PC-3 (cell line): ENCODE data around the gene SFN. TPM values are rescaled to one million over a fixed set of nuclear protein-coding genes. Genes with fewer than 3 reads are reported as not detected.

Experiments used
- ATAC-seq: fragments of 200-7000 bp; cut with Tn5 transposase; 2 replicates; pipeline ENCODE4 v1.9.1; 2020; ENCODE audit warnings: mild to moderate bottlenecking, moderate library complexity
- BruUV-seq: library from RNA; stranded (reverse); fragments of 400-500 nt; replicated peaks from 2 replicates; lab custom pipeline; 2021; lab: Mats Ljungman, UMichigan
- CTCF ChIA-PET: fragments of 300-600 bp; sonication (Branson Sonifier 250); formaldehyde crosslinking; loops from one replicate; lab custom pipeline; 2022; ENCODE audit warnings: antibody characterized with exemption; lab: Charles Lee
- POLR2A ChIA-PET: fragments of 300-600 bp; sonication (Branson Sonifier 250); formaldehyde crosslinking; loops from one replicate; lab custom pipeline; 2022; ENCODE audit warnings: antibody characterized with exemption; ENCODE audit not compliant: unreplicated experiment; lab: Charles Lee
- DNase-seq: peaks from one replicate; pipeline ENCODE4 v3.0.0-alpha.2; 2015
- H2AFZ ChIP-seq: fragments of 300-600 bp; sonication (generic); 2 replicates; pipeline ENCODE4 v1.6.0; 2016; ENCODE audit warnings: antibody characterized with exemption, low read length
- H3F3A ChIP-seq: fragments of 300-600 bp; sonication (generic); one replicate; pipeline ENCODE4 v1.6.0; 2017; ENCODE audit warnings: antibody characterized with exemption, low read length, control low read depth, mild to moderate bottlenecking; ENCODE audit not compliant: unreplicated experiment
- H3K27ac ChIP-seq: fragments of 300-600 bp; sonication (generic); 2 replicates; pipeline ENCODE4 v1.5.1; 2016; ENCODE audit warnings: mild to moderate bottlenecking, low read length
- H3K27me3 ChIP-seq: fragments of 300-600 bp; sonication (generic); 2 replicates; pipeline ENCODE4 v1.6.1; 2016; ENCODE audit warnings: low read length, mixed read lengths
- H3K36me3 ChIP-seq: fragments of 300-600 bp; sonication (generic); 2 replicates; pipeline ENCODE4 v1.6.1; 2016; ENCODE audit warnings: low read depth, mixed run types, low read length, mixed read lengths
- H3K4me1 ChIP-seq: fragments of 300-600 bp; sonication (generic); 2 replicates; pipeline ENCODE4 v1.5.1; 2016; ENCODE audit warnings: low read length; ENCODE audit not compliant: insufficient read depth
- H3K4me2 ChIP-seq: fragments of 300-600 bp; sonication (generic); 2 replicates; pipeline ENCODE4 v1.6.0; 2016; ENCODE audit warnings: low read length
- H3K4me3 ChIP-seq: fragments of 300-600 bp; sonication (generic); 2 replicates; pipeline ENCODE4 v1.5.1; 2016; ENCODE audit warnings: mild to moderate bottlenecking, low read length, mixed read lengths
- H3K79me2 ChIP-seq: fragments of 300-600 bp; sonication (generic); 2 replicates; pipeline ENCODE4 v1.6.1; 2017; ENCODE audit warnings: low read length, mixed read lengths
- H3K9ac ChIP-seq: fragments of 300-600 bp; sonication (generic); 2 replicates; pipeline ENCODE4 v1.6.0; 2016; ENCODE audit warnings: mild to moderate bottlenecking, low read length
- H3K9me2 ChIP-seq: fragments of 300-600 bp; sonication (generic); replicated peaks from 2 replicates; pipeline ENCODE4 v1.6.1; 2016; ENCODE audit warnings: mixed run types, low read length, mixed read lengths
- H3K9me3 ChIP-seq: fragments of 300-600 bp; sonication (generic); 2 replicates; pipeline ENCODE4 v1.6.1; 2016; ENCODE audit warnings: low read length, mixed read lengths
- H4K20me1 ChIP-seq: fragments of 300-600 bp; sonication (generic); 2 replicates; pipeline ENCODE4 v1.6.1; 2016; ENCODE audit warnings: low read length, mixed read lengths
- CTCF ChIP-seq: fragments of 300-600 bp; sonication (generic); conservative IDR thresholded peaks from 2 replicates; pipeline ENCODE4 v1.5.1; 2017; ENCODE audit warnings: antibody characterized with exemption, low read depth, mild to moderate bottlenecking, low read length
- EZH2 ChIP-seq: fragments of 300-600 bp; sonication (generic); IDR thresholded peaks from one replicate; pipeline ENCODE4 v1.6.1; 2017; ENCODE audit warnings: antibody characterized with exemption, mild to moderate bottlenecking, low read length; ENCODE audit not compliant: unreplicated experiment
- EZH2phosphoT487 ChIP-seq: fragments of 300-600 bp; sonication (generic); IDR thresholded peaks from 2 replicates; pipeline ENCODE4 v1.6.1; 2018; ENCODE audit warnings: mild to moderate bottlenecking, antibody characterized with exemption, low read length, borderline replicate concordance
- intact Hi-C: fragments of 100-400 bp; cut with micrococcal nuclease; formaldehyde crosslinking; loops from 2 replicates; pipeline ENCODE4 v1.9.0; 2023
- total RNA-seq: library from RNA; depleted of rRNA; stranded (reverse); fragments of >200 nt; gene quantifications from 2 replicates; pipeline ENCODE4 v1.2.3, GENCODE V29; 2014

The SFN gene
- total RNA-seq, 1 experiment from 2014 or later, result 411 TPM

- peaks cover 28% of the 10 kb centered on the region for H3K36me3 ChIP-seq
- ChIA-PET POLR2A (interaction anchor here (0.6 kb wide), 1 partner anchor 928 kb away, joined by 4 read pairs; no protein-coding TSS in a partner anchor), CTCF (no interaction called here)
- no peak overlapping the region for H3K4me2 ChIP-seq
- H3K27ac ChIP-seq, result no peak overlapping the region
- peaks cover 56% of the 10 kb centered on the region for H3K4me1 ChIP-seq
- no peaks in the 10 kb centered on the region for H3K27me3 ChIP-seq
- H3K79me2 ChIP-seq, result no peaks in the 10 kb centered on the region
- no peak for ATAC-seq
- TF ChIP-seq EZH2 (no peak), CTCF (no peak), EZH2phosphoT487 (no peak)
- no peak overlapping the region for H2AFZ ChIP-seq
- H3K9ac ChIP-seq, result no peak overlapping the region
- BruUV-seq, result no TSS peak
- intact Hi-C loops, result no loop called here
- no peak overlapping the region for H3K4me3 ChIP-seq
- no peak for DNase-seq
- H3F3A ChIP-seq, result peaks cover 3% of the 10 kb centered on the region
- no peaks in the 10 kb centered on the region for H4K20me1 ChIP-seq
- no peaks in the 10 kb centered on the region for H3K9me2 ChIP-seq
- H3K9me3 ChIP-seq, result no peaks in the 10 kb centered on the region
These were observed 6.8 kb upstream of the SFN start for GRCh38 chr1:26856181-26856580.

GRCh38 chr1:26856604-26857469 is 6.1 kb upstream of the SFN start:
- Histone ChIP-seq H3K79me2 (no peaks in the 10 kb centered on the region), H2AFZ (no peak overlapping the region), H3K9me2 (no peaks in the 10 kb centered on the region), H3K9ac (no peak overlapping the region), H3K4me1 (peaks cover 63% of the 10 kb centered on the region), H3K36me3 (peaks cover 21% of the 10 kb centered on the region), H3F3A (peaks cover 9% of the 10 kb centered on the region), H3K27ac (no peak overlapping the region), H3K9me3 (no peaks in the 10 kb centered on the region), H4K20me1 (no peaks in the 10 kb centered on the region), H3K27me3 (no peaks in the 10 kb centered on the region), H3K4me3 (no peak overlapping the region), H3K4me2 (no peak overlapping the region)
- no peak for TF ChIP-seq EZH2
- TF ChIP-seq CTCF, result no peak
- TF ChIP-seq EZH2phosphoT487, result no peak
- intact Hi-C loops, result no loop called here
- ChIA-PET POLR2A (no interaction called here), CTCF (no interaction called here)
- DNase-seq (no peak), ATAC-seq (no peak)
- BruUV-seq, result no TSS peak
